GM23338 (cell line): Measurements from ENCODE around the gene ARRDC4. TPM values are rescaled to one million over a fixed set of nuclear protein-coding genes. Genes with fewer than 3 reads are reported as not detected.

Source experiments
- ATAC-seq: fragments of 200-7000 bp; cut with Tn5 transposase; 3 replicates; pipeline ENCODE4 v1.9.1; 2020
- DNase-seq: peaks from one replicate; pipeline ENCODE4 v3.0.0-alpha.2; 2015; ENCODE audit warnings: low spot score
- H2AFZ ChIP-seq: fragments of 200-600 bp; sonication (generic); 2 replicates; pipeline ENCODE4 v1.8.0; 2016; ENCODE audit warnings: antibody characterized with exemption, mild to moderate bottlenecking, moderate library complexity
- H3F3A ChIP-seq: fragments of 200-600 bp; sonication (generic); replicated peaks from 2 replicates; pipeline ENCODE4 v1.8.0; 2017; ENCODE audit warnings: antibody characterized with exemption, mixed run types, low read depth
- H3K27ac ChIP-seq: fragments of 200-600 bp; sonication (generic); 2 replicates; pipeline ENCODE4 v1.6.1; 2016; ENCODE audit warnings: low read depth
- H3K27me3 ChIP-seq: fragments of 200-600 bp; sonication (generic); 2 replicates; pipeline ENCODE4 v1.8.0; 2016; ENCODE audit warnings: mild to moderate bottlenecking, mixed run types, moderate library complexity; ENCODE audit not compliant: insufficient read depth
- H3K36me3 ChIP-seq: fragments of 200-600 bp; sonication (generic); 2 replicates; pipeline ENCODE4 v1.8.0; 2016; ENCODE audit warnings: mild to moderate bottlenecking; ENCODE audit not compliant: insufficient read depth
- H3K4me1 ChIP-seq: fragments of 200-600 bp; sonication (generic); 2 replicates; pipeline ENCODE4 v1.8.0; 2016; ENCODE audit warnings: mild to moderate bottlenecking, moderate library complexity; ENCODE audit not compliant: insufficient read depth
- H3K4me2 ChIP-seq: fragments of 200-600 bp; sonication (generic); 2 replicates; pipeline ENCODE4 v1.7.1; 2017; ENCODE audit warnings: mixed run types
- H3K4me3 ChIP-seq: fragments of 200-600 bp; sonication (generic); 2 replicates; pipeline ENCODE4 v1.6.1; 2016; ENCODE audit warnings: mixed run types
- H3K79me2 ChIP-seq: fragments of 200-600 bp; sonication (generic); replicated peaks from 2 replicates; pipeline ENCODE4 v1.8.0; 2017; ENCODE audit warnings: mild to moderate bottlenecking; ENCODE audit not compliant: insufficient read depth
- H3K9me2 ChIP-seq: fragments of 200-600 bp; sonication (generic); 2 replicates; pipeline ENCODE4 v1.8.0; 2017; ENCODE audit not compliant: insufficient read depth
- H4K20me1 ChIP-seq: fragments of 200-600 bp; sonication (generic); replicated peaks from 2 replicates; pipeline ENCODE4 v1.8.0; 2017; ENCODE audit warnings: mild to moderate bottlenecking; ENCODE audit not compliant: insufficient read depth
- H3K27ac Mint-ChIP-seq: 2 replicates; pipeline ENCODE4 v1.8.0; 2020; ENCODE audit warnings: inconsistent platforms, mild to moderate bottlenecking, moderate library complexity, mixed read lengths
- H3K27me3 Mint-ChIP-seq: 3 replicates; pipeline ENCODE4 v1.8.0; 2022; ENCODE audit warnings: low read depth, mild to moderate bottlenecking, moderate library complexity, mixed read lengths, inconsistent platforms; ENCODE audit not compliant: insufficient read depth, poor library complexity
- H3K36me3 Mint-ChIP-seq: 3 replicates; pipeline ENCODE4 v1.8.0; 2021; ENCODE audit warnings: low read depth, mild to moderate bottlenecking, inconsistent platforms, moderate library complexity, mixed read lengths
- H3K4me1 Mint-ChIP-seq: 3 replicates; pipeline ENCODE4 v1.8.0; 2020; ENCODE audit warnings: mild to moderate bottlenecking, inconsistent platforms, mixed read lengths
- H3K4me3 Mint-ChIP-seq: 3 replicates; pipeline ENCODE4 v1.8.0; 2021; ENCODE audit warnings: moderate library complexity, mild to moderate bottlenecking, inconsistent platforms, mixed read lengths
- H3K9me3 Mint-ChIP-seq: 3 replicates; pipeline ENCODE4 v1.8.0; 2020; ENCODE audit warnings: moderate library complexity, mild to moderate bottlenecking, inconsistent platforms, mixed read lengths
- CREB1 ChIP-seq: fragments of 250-450 bp; sonication (Bioruptor Pico); IDR thresholded peaks from 2 replicates; pipeline ENCODE4 v1.5.0; 2020; ENCODE audit warnings: low read depth, mild to moderate bottlenecking, moderate library complexity
- CTCF ChIP-seq, 2 experiments: fragments of 200-600 bp in 1 of 2; sonication (generic) in 1 of 2; conservative IDR thresholded peaks; 2 replicates each; pipeline versions ENCODE4 v1.5.1 to v1.6.1; 2016 to 2017; ENCODE audit warnings: antibody characterized with exemption in 2 of 2, low read depth in 2 of 2, mild to moderate bottlenecking in 2 of 2, moderate library complexity in 1 of 2
- EZH2 ChIP-seq: fragments of 200-600 bp; sonication (generic); IDR thresholded peaks from one replicate; pipeline ENCODE4 v1.8.0; 2017; ENCODE audit warnings: antibody characterized with exemption, mild to moderate bottlenecking, low read depth; ENCODE audit not compliant: unreplicated experiment
- EZH2phosphoT487 ChIP-seq: fragments of 200-600 bp; sonication (generic); IDR thresholded peaks from one replicate; pipeline ENCODE4 v1.8.1; 2018; ENCODE audit warnings: antibody characterized with exemption; ENCODE audit not compliant: unreplicated experiment
- JUNB ChIP-seq: IDR thresholded peaks from one replicate; pipeline ENCODE4 v1.6.1; 2016; ENCODE audit warnings: antibody characterized with exemption; ENCODE audit not compliant: unreplicated experiment
- NANOG ChIP-seq: IDR thresholded peaks from 2 replicates; pipeline ENCODE4 v1.6.1; 2016; ENCODE audit warnings: antibody characterized with exemption, borderline replicate concordance
- POLR2AphosphoS5 ChIP-seq: IDR thresholded peaks from 2 replicates; pipeline ENCODE4 v1.6.1; 2016; ENCODE audit warnings: antibody characterized with exemption, low read depth
- STAT1 ChIP-seq: IDR thresholded peaks from one replicate; pipeline ENCODE4 v1.6.1; 2016; ENCODE audit warnings: antibody characterized with exemption; ENCODE audit not compliant: unreplicated experiment
- ZNF114 ChIP-seq: fragments of 250-450 bp; sonication (Bioruptor Pico); IDR thresholded peaks from 2 replicates; pipeline ENCODE4 v1.5.0; 2020; ENCODE audit warnings: mild to moderate bottlenecking, moderate library complexity
- ZNF331 ChIP-seq: fragments of 250-450 bp; sonication (Bioruptor Pico); IDR thresholded peaks from 2 replicates; pipeline ENCODE4 v1.5.0; 2020; ENCODE audit warnings: low read depth, mild to moderate bottlenecking, moderate library complexity
- ZNF462 ChIP-seq: fragments of 250-450 bp; sonication (Bioruptor Pico); IDR thresholded peaks from 2 replicates; pipeline ENCODE4 v1.5.0; 2020; ENCODE audit warnings: mild to moderate bottlenecking, moderate library complexity
- polyA plus RNA-seq: library from polyadenylated mRNA; unstranded; fragments of >200 nt; fragmentation: Nextera tagmentation; extraction: Ambion mirVana; gene quantifications from 2 replicates; pipeline ENCODE4 v1.2.1, GENCODE V29; 2016
- total RNA-seq: library from RNA; depleted of rRNA; stranded (reverse); fragments of >200 nt; shearing (Covaris generic); gene quantifications from 2 replicates; pipeline ENCODE4 v1.2.3, GENCODE V29; 2014
- TF ChIP-seq, protein P1 (sequence below): IDR thresholded peaks from 2 replicates; pipeline ENCODE4 v1.6.1; 2016; ENCODE audit warnings: antibody characterized with exemption
- TF ChIP-seq, protein P2 (sequence below): IDR thresholded peaks from one replicate; pipeline ENCODE4 v1.6.1; 2018; ENCODE audit warnings: antibody characterized with exemption; ENCODE audit not compliant: unreplicated experiment

Gene ARRDC4
- total and polyA plus RNA-seq, 2 experiments from 2014 or later = 2.0 to 6.9 TPM

DNA sequence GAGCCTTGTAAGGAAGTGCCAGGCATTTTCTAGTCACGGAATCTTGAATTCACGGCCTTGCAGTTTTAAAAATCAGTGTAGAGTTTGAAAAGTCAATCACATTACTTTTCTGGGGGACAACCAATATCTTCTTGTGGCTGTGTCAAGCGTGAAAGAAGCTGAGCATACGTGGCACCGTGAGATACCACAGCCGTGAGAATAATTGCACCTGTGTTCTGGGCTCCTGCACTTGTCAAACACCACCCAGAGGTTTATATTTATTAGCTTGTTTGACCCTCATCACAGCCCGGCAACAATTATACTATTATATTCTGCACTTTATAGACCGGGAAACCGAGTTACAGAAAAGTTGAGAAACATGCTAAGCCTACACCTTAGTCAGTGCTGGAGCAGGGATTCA, 45.2 kb downstream of the ARRDC4 start (continued):
- TF ChIP-seq, protein P1, sequence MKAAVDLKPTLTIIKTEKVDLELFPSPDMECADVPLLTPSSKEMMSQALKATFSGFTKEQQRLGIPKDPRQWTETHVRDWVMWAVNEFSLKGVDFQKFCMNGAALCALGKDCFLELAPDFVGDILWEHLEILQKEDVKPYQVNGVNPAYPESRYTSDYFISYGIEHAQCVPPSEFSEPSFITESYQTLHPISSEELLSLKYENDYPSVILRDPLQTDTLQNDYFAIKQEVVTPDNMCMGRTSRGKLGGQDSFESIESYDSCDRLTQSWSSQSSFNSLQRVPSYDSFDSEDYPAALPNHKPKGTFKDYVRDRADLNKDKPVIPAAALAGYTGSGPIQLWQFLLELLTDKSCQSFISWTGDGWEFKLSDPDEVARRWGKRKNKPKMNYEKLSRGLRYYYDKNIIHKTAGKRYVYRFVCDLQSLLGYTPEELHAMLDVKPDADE = no peak
- TF ChIP-seq POLR2AphosphoS5 (no peak), EZH2phosphoT487 (no peak), ZNF114 (CRISPR knock-in tag) (no peak), STAT1 (no peak), CTCF (conservative IDR thresholded peaks at IDR 0.05; ENCODE audit: low read depth in 2 of 2) (no peak), CREB1 (CRISPR knock-in tag) (no peak), ZNF331 (CRISPR knock-in tag) (no peak), EZH2 (no peak)

- H4K20me1 ChIP-seq = no peaks in the 10 kb centered on the region
- no peak overlapping the region for H3K4me3 Mint-ChIP-seq
- peaks cover 4% of the 10 kb centered on the region; the same call in 1 of the 3 replicates for H3K4me1 Mint-ChIP-seq
- no peaks in the 10 kb centered on the region for H3K9me3 Mint-ChIP-seq
- H3K36me3 Mint-ChIP-seq = no peaks in the 10 kb centered on the region
- no peaks in the 10 kb centered on the region for H3K27me3 ChIP-seq
- H3K27me3 Mint-ChIP-seq = no peaks in the 10 kb centered on the region
- H3K9me2 ChIP-seq = no peaks in the 10 kb centered on the region
- ATAC-seq = no peak
- H3K4me1 ChIP-seq = no peaks in the 10 kb centered on the region
- no peak overlapping the region for H3K4me3 ChIP-seq
- DNase-seq = no peak
- no peak overlapping the region for H3K27ac Mint-ChIP-seq
- H3K4me2 ChIP-seq = no peak overlapping the region
- H2AFZ ChIP-seq = no peak overlapping the region
- no peaks in the 10 kb centered on the region for H3K79me2 ChIP-seq
- no peaks in the 10 kb centered on the region for H3F3A ChIP-seq
- no peaks in the 10 kb centered on the region for H3K36me3 ChIP-seq
- no peak overlapping the region for H3K27ac ChIP-seq
- TF ChIP-seq JUNB (no peak), NANOG (no peak), EZH2phosphoT487 (no peak), ZNF462 (CRISPR knock-in tag) (no peak), POLR2AphosphoS5 (no peak), ZNF331 (CRISPR knock-in tag) (no peak), STAT1 (no peak), CREB1 (CRISPR knock-in tag) (no peak)
- TF ChIP-seq, protein P2, sequence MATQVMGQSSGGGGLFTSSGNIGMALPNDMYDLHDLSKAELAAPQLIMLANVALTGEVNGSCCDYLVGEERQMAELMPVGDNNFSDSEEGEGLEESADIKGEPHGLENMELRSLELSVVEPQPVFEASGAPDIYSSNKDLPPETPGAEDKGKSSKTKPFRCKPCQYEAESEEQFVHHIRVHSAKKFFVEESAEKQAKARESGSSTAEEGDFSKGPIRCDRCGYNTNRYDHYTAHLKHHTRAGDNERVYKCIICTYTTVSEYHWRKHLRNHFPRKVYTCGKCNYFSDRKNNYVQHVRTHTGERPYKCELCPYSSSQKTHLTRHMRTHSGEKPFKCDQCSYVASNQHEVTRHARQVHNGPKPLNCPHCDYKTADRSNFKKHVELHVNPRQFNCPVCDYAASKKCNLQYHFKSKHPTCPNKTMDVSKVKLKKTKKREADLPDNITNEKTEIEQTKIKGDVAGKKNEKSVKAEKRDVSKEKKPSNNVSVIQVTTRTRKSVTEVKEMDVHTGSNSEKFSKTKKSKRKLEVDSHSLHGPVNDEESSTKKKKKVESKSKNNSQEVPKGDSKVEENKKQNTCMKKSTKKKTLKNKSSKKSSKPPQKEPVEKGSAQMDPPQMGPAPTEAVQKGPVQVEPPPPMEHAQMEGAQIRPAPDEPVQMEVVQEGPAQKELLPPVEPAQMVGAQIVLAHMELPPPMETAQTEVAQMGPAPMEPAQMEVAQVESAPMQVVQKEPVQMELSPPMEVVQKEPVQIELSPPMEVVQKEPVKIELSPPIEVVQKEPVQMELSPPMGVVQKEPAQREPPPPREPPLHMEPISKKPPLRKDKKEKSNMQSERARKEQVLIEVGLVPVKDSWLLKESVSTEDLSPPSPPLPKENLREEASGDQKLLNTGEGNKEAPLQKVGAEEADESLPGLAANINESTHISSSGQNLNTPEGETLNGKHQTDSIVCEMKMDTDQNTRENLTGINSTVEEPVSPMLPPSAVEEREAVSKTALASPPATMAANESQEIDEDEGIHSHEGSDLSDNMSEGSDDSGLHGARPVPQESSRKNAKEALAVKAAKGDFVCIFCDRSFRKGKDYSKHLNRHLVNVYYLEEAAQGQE = no peak
Measured at GRCh38 chr15:98009169-98009568, 48.7 kb downstream of the ARRDC4 start.
